Calu3 (cell line): Measurements from ENCODE around the gene BRIP1. TPM values are rescaled to one million over a fixed set of nuclear protein-coding genes. Genes with fewer than 3 reads are reported as not detected.

Experiments used
- BruUV-seq: library from RNA; stranded (reverse); fragments of 400-500 nt; replicated peaks from 2 replicates; lab custom pipeline; 2021; lab: Mats Ljungman, UMichigan
- CTCF ChIA-PET: fragments of 300-600 bp; sonication (Branson Sonifier 250); formaldehyde crosslinking; loops from one replicate; lab custom pipeline; 2022; ENCODE audit warnings: antibody characterized with exemption; lab: Charles Lee
- DNase-seq: peaks from one replicate; pipeline ENCODE4 v3.0.0; 2022
- H3K27ac Mint-ChIP-seq: one replicate; pipeline ENCODE4 v1.8.0; 2022; ENCODE audit warnings: mixed read lengths; ENCODE audit not compliant: unreplicated experiment
- H3K27me3 Mint-ChIP-seq: one replicate; pipeline ENCODE4 v1.8.0; 2022; ENCODE audit warnings: mixed read lengths; ENCODE audit not compliant: unreplicated experiment
- H3K36me3 Mint-ChIP-seq: one replicate; pipeline ENCODE4 v1.8.0; 2022; ENCODE audit warnings: mild to moderate bottlenecking, moderate library complexity, mixed read lengths; ENCODE audit not compliant: insufficient read depth, unreplicated experiment
- H3K4me1 Mint-ChIP-seq: one replicate; pipeline ENCODE4 v1.8.0; 2022; ENCODE audit warnings: mild to moderate bottlenecking, low read depth, mixed read lengths; ENCODE audit not compliant: unreplicated experiment
- H3K4me3 Mint-ChIP-seq: one replicate; pipeline ENCODE4 v1.8.0; 2022; ENCODE audit warnings: mild to moderate bottlenecking, low read depth, moderate library complexity, mixed read lengths; ENCODE audit not compliant: unreplicated experiment
- H3K9me3 Mint-ChIP-seq: one replicate; pipeline ENCODE4 v1.8.0; 2022; ENCODE audit warnings: low read depth, mixed read lengths; ENCODE audit not compliant: unreplicated experiment
- CTCF ChIP-seq: fragments of 200-600 bp; IDR thresholded peaks from one replicate; pipeline ENCODE4 v1.8.0; 2022; ENCODE audit warnings: antibody characterized with exemption; ENCODE audit not compliant: unreplicated experiment
- intact Hi-C: fragments of 100-400 bp; cut with micrococcal nuclease; formaldehyde crosslinking; loops from one replicate; pipeline ENCODE4 v1.10.0; 2022; ENCODE audit not compliant: unreplicated experiment
- total RNA-seq: library from RNA; stranded (reverse); gene quantifications from 2 replicates; pipeline ENCODE4 v1.2.3, GENCODE V29; 2022

The BRIP1 gene
- total RNA-seq, 1 experiment from 2014 or later, result 12.3 TPM

- Mint-ChIP-seq H3K4me3 (no peak overlapping the region), H3K27me3 (no peaks in the 10 kb centered on the region), H3K9me3 (no peaks in the 10 kb centered on the region), H3K36me3 (no peaks in the 10 kb centered on the region), H3K4me1 (no peaks in the 10 kb centered on the region), H3K27ac (no peak overlapping the region)
- no peak for TF ChIP-seq CTCF
- BruUV-seq, result no TSS peak
- CTCF ChIA-PET, result interaction anchor here (0.7 kb wide), 1 partner anchor 22 kb away, joined by 3 read pairs; no protein-coding TSS in a partner anchor
- DNase-seq, result no peak
- intact Hi-C loops, result no loop called here
Observed at GRCh38 chr17:61737820-61738219, 125.5 kb downstream of the BRIP1 start.

- no peaks in the 10 kb centered on the region for H3K4me1 Mint-ChIP-seq
- BruUV-seq, result no TSS peak
- CTCF ChIA-PET, result no interaction called here
- no peak for DNase-seq
- TF ChIP-seq CTCF, result no peak
- no peaks in the 10 kb centered on the region for H3K27me3 Mint-ChIP-seq
- no peaks in the 10 kb centered on the region for H3K36me3 Mint-ChIP-seq
- intact Hi-C loops, result no loop called here
- H3K4me3 Mint-ChIP-seq, result no peak overlapping the region
- H3K27ac Mint-ChIP-seq, result no peak overlapping the region
- no peaks in the 10 kb centered on the region for H3K9me3 Mint-ChIP-seq
Observed at GRCh38 chr17:61736438-61736837, 126.9 kb downstream of the BRIP1 start.

GRCh38 chr17:61735807-61736206 lies 127.5 kb downstream of the BRIP1 start:
- no peaks in the 10 kb centered on the region for H3K4me1 Mint-ChIP-seq
- no peaks in the 10 kb centered on the region for H3K27me3 Mint-ChIP-seq
- no peaks in the 10 kb centered on the region for H3K9me3 Mint-ChIP-seq
- TF ChIP-seq CTCF, result no peak
- CTCF ChIA-PET, result interaction anchor here (0.7 kb wide), 1 partner anchor 829 kb away, joined by 5 read pairs; no protein-coding TSS in a partner anchor
- H3K4me3 Mint-ChIP-seq, result no peak overlapping the region
- intact Hi-C loops, result no loop called here
- DNase-seq, result no peak
- no peaks in the 10 kb centered on the region for H3K36me3 Mint-ChIP-seq
- no TSS peak for BruUV-seq
- no peak overlapping the region for H3K27ac Mint-ChIP-seq

- intact Hi-C loops, result no loop called here
- H3K27me3 Mint-ChIP-seq, result no peaks in the 10 kb centered on the region
- DNase-seq, result no peak
- BruUV-seq, result no TSS peak
- H3K36me3 Mint-ChIP-seq, result no peaks in the 10 kb centered on the region
- CTCF ChIA-PET, result no interaction called here
- H3K27ac Mint-ChIP-seq, result no peak overlapping the region
- no peaks in the 10 kb centered on the region for H3K4me1 Mint-ChIP-seq
- TF ChIP-seq CTCF, result no peak
- no peaks in the 10 kb centered on the region for H3K9me3 Mint-ChIP-seq
- H3K4me3 Mint-ChIP-seq, result no peak overlapping the region
Observed at GRCh38 chr17:61734466-61734865, 128.9 kb downstream of the BRIP1 start.
